GM18505 (cell line): ENCODE results near the gene USP20.

Experiments
- ATAC-seq: cut with Tn5 transposase; IDR thresholded peaks from one replicate; pipeline ENCODE4 v1.9.1; 2021; ENCODE audit not compliant: unreplicated experiment
- POLR2A ChIP-seq: IDR thresholded peaks from 4 replicates; pipeline ENCODE4 v1.6.1; 2011; ENCODE audit warnings: borderline replicate concordance; ENCODE audit not compliant: insufficient read depth, insufficient read length; ENCODE audit errors: extremely low read depth

Gene USP20

DNA sequence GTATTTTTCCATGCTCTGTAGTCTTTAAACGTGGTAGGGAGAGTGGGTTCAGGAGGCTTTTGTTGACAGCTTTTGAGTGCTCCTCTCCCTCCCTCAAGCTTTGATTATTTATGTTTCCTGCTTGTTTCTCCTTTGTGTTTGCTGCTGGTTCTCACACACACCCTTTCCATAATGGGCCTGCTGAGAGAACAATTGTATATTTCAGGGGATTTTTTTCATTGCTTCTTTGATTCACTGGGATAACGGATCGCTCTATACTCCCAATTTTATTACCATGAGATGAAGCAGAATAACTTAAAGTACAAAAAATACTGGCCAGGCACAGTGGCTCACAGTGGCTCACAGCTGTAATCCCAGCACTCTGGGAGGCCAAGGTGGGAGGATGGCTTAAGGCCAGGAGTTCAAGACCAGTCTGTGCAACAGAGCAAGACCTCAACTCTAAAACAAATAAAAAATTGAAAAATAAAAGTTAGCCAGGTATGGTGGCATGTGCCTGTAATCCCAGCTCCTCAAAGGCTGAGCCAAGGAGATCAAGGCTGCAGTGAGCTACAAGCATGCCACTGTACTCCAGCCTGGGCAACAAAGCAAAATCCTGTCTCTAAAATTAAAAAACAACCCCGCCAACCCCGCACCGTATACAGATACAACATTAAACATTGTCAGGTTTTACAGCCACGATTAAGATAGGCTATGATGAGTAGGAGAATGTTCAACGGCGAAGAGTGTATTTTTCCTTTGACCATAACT is 66.9 kb downstream of the USP20 start:
- TF ChIP-seq POLR2A: no peak
- ATAC-seq: no peak

DNA sequence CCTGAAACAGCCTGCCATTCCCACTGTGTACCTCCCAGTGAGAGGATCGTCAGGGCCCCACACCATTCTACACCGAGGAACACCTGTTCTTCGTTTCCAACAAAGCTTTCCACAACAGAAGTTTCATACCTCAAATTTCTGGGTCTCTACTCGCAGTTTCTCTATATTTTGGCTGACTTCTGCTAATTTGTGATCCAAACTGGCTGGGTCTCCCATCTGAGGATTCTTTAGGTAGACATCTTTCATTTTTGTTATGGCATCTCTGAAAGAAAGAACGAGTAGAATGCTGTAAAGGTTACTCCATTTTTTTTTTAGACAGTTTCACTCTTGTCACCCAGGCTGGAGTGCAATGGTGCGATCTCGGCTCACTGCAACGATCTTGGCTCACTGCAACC is 67.5 kb downstream of the USP20 start:
- ATAC-seq: no peak
- peak; percentile 41 for TF ChIP-seq POLR2A

DNA sequence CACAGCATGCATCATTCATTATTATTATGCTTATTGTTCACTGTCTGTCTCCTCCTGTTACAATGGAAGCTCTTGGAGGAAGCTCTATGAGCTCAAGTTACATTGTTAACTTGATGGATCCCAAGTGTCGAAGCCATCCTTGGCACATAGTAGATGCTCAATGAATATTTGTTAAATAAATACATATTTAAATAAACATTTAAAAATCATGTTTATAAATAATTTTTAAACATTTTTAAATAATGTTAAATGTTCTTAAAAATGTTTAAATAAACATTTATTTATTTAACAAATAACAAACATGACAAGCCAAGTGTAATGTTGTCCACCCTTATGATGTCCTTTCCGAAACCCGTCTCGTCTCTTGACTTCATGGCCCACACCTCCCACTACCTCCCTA is 69.5 kb downstream of the USP20 start:
- no peak for TF ChIP-seq POLR2A

DNA sequence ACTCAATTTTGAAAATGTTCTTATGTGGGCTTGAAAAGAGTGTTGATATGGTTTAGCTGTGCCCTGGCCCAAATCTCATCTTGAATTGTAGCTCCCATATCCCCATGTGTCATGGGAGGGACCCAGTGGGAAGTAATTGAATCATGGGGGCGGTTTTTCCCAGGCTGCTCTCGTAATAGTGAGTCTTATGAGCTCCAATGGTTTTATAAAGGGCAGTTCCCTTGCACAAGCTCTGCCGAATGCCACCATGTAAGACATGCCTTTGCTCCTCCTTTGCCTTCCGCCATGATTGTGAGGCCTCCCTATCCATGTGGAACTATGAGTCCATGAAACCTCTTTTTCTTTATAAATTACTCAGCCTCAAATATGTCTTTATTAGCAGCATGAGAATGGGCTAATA is 71.0 kb downstream of the USP20 start:
- TF ChIP-seq POLR2A: no peak
- no peak for ATAC-seq

More for the DNA sequence above, 69.5 kb downstream of the USP20 start:
- no peak for ATAC-seq

DNA sequence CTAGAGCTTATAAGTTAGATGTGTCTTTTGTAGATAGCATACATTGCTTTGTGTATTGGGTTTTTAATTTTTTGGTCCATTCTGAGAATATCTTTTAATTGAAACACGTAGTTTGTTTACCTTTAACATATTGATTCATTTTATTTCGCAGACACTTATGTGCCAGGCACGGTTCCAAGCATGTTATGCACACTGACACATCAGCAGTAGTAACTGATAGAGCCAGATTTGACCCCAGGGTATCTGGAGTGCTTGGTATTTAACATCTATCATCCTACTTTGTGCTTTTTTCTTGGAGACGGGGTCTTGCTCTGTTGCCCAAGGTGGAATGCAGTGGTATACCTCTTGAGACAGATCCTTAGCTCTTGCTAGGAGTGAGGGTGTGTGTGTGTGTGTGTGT is 71.9 kb downstream of the USP20 start:
- no peak for TF ChIP-seq POLR2A
- no peak for ATAC-seq

DNA sequence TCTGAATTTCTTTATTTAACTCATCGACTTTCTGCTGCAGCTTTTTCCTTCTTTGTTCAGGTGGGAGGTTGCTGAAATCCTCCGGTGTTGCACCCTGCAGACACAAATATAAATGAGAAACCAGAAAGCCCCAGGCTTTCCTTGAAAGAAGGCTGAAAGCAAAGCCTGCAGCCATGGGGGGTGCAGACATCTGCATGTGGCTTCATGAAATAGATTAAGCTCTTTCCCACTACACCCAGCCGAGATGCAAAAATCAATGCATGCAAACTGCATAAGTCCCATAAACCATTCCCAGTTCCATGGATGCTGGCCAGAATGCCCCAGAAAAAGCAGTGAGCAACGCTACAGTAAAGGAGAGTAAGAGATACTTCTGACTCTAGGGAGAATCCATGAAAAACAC is 73.6 kb downstream of the USP20 start:
- no peak for ATAC-seq

DNA sequence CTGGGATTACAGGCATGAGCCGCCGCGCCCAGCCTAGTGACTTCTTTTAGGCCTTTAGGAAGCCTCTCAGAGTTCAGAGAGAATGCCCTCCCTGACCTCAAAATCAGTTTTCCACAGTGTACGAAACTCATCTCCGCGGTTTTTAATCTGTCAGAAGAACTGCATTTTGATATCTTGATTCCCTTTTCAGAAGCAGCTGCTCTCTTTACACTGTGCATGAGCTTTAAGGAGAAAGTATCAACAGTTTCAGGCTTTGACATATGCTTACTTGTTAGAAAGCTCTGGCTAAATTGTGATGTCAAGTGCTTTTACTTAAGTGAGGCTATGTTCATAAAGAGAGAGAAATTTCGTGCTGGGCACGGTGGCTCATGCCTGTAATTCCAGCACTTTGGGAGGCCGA is 74.6 kb downstream of the USP20 start:
- TF ChIP-seq POLR2A: no peak
- no peak for ATAC-seq

More for the DNA sequence above, 73.6 kb downstream of the USP20 start:
- no peak for TF ChIP-seq POLR2A

DNA sequence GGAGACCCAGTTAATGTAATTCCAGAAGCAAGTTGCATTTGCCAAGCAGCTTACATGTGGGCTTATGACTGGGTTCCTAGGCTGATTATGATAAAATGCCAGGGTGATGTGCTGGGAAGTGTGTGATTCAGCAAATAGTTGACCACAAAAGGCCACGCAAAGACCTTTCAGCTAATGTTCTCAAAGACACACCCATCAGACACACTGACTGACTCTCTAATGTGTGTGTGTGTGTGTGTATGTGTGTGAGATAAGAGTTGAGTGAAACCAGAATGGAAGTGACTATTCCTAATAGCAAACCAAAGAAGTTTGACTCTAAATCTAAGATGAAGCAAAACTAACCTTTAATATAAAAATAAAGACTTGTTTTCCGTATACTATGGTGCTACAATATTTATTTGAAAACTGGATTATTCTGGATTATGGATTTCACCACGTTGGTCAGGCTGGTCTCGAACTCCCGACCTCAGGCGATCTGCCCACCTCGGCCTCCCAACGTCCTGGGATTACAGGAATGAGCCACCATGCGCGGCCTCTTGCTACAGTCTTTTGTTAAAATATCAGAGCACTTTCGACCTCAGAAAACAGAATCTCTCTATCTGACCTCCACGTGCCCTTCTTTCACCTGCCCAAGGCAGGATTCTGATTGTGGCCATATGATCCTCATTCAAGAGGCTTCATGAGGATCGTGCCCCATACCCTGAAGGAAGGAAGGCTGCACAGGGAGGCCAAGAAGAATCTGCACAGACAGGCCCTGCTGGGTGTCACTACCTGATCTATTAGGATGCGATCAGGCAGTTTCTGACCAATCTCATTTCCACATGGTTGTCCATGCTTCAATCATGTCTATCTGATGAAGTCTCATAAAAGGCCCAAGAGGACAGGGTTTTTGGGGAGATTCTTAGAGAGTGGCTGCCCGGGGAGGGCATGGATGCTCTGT is 75.6 kb downstream of the USP20 start:
- no peak for ATAC-seq

DNA sequence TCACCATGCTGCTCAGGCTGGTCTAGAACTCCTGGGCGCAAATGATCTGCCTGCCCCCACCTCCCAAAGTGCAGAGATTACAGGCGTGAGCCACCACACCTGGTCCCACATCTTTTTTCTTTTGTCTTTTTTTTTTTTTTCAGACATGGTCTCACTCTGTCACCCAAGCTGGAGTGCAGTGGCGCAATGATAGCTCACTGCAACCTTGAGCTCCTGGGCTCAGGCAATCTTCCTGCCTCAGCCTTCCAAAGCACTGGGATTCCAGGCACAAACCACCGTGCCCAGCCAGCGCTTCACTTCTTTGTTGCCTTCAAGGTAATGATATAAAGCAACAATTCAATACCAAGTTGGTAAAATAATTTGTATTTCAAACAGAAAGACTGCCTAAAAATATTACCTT is 78.8 kb downstream of the USP20 start:
- no peak for ATAC-seq
- no peak for TF ChIP-seq POLR2A

More for the DNA sequence above, 75.6 kb downstream of the USP20 start:
- TF ChIP-seq POLR2A: no peak

DNA sequence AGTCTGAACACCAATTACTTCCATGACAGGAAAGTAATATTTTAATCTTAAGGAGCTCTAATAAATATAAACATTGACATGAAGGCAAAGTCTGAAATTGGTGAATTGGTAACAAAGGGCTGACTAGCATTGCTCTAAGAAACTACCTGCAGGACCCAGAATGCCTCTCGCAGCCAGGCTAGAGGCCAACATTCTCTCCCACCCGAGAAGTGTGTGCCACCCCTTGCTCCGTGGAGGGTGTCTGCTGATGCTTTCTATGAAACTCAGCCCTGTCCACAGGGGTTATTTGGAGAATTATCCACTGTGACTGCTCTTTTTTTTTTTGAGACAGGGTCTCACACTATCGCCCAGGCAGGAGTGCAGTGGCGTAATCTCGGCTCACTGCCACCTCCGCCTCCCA is 81.4 kb downstream of the USP20 start:
- TF ChIP-seq POLR2A: no peak
- ATAC-seq: no peak

DNA sequence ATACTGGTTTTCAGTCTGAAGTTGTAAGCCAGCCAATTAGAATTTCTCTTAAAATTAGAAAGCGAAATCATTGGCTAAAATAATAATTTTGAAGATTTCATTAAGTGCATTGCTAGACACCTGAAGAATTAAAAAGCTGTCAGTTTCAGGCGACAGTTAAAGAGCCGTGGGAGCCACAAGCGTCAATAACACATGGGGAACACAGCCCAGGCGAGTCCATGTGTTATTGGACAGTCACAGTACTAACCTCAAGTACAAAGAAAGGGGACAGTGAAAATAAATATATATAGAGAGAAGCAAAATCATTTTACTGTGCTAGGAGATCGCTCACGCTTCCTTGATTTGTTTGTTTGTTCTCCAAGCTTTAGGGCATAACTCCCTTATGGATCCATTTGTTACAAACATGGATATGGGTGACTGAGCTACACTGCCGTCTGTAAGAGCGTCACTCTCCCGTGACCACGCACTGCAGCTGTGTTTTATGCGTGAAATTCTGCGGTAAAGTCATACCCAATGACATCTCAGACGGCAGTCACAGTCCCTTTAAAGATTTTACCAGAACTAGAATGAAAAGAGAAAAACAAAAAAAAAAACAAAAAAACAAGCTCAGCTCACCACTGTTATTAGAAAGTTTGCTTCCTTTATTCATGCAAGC is 83.2 kb downstream of the USP20 start:
- no peak for ATAC-seq
- peak; percentile 14 for TF ChIP-seq POLR2A

DNA sequence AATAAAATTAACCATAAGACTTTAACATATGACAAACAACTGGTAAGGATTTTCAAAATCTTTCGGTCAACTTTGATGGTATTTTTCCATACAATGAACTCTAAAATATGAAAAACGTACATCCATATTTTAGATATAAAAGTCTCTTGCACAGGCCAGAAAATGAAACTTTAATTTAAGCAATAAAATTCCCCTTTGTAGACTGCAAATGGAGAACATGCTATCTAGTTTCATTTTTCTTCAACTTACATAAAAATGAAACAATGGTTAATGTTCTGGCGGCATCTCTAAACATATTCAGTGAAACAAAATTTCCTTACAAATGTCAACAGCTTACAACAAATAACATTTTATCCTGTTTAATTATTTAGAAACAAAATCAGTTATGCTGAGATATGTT is 84.0 kb downstream of the USP20 start:
- no peak for ATAC-seq

DNA sequence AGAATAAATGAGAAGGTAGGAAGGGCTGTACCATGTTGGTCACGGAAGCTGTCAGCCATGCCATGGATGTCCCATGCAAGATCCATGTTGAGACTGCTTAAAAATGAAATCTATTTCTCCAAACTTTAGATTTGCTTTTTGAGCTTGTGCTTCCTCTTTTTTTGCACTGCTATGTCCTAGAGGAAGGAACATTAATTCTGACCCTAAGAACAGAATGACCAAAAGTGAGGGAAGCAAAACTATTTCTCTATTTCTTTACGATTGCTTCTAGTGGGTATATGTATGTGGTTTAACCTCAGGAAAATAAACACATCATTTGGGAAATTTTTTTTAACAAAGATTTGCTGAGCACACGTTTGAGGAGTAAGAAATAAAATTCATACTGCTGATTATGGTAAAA is 84.6 kb downstream of the USP20 start:
- no peak for ATAC-seq
- no peak for TF ChIP-seq POLR2A

More for the DNA sequence above, 84.0 kb downstream of the USP20 start:
- no peak for TF ChIP-seq POLR2A

DNA sequence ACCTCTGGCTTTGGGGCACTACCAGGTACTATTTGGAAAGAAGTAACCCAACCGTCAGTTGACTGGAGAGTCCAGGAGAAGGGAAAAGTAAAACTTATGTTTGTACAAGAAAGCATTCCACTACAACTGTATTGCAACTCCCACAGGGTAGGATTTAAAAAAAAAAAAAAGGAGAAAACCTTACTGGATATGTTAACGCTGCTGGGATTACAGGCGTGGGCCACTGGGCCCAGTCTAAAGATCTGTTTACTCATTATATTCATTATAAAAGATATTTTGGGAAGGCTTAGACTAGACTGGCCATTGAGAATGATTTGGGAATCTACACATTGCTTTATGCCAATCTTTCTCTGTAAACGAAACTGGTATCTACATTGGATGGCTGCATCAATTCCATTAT is 86.6 kb downstream of the USP20 start:
- peak; percentile 18 for TF ChIP-seq POLR2A
- ATAC-seq: no peak

DNA sequence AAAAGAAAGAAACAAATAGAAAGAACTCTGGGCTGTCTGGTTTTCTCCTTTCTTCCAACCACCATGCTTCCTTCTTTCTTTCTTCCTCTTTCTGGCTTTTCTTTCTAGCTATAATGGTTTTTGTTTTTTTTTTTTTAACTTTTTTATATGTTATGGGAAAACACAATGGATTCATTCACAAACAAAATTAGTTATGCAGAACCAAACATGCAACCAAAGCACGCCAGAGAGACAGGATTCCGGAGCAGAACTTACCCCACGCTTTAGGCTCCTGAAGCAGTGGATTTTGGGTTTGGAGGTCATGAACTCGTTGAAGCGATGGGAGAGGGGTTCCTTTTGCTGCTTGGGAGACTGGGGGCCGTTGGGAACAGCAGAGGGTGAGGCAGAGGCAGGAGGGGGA is 88.3 kb downstream of the USP20 start:
- no peak for TF ChIP-seq POLR2A
- no peak for ATAC-seq
